ENCODE results near the gene TGIF1. TPM values are rescaled to one million over a fixed set of nuclear protein-coding genes. Genes with fewer than 3 reads are reported as not detected.

Gene TGIF1
- total and polyA plus RNA-seq, 9 of the 15 experiments (the other 6 are each of a cell fraction or from before 2014, with no cell fraction given), result 16.1 to 77.7 (median 44.6) TPM

GRCh38 chr18:3402982-3403451, 47.0 kb upstream of the TGIF1 start (continued):
- peak; percentile 37; the same call in 1 of the 2 replicates for TF ChIP-seq REST (IDR thresholded peaks at IDR 0.05; ENCODE audit: borderline replicate concordance)
- no peak for TF ChIP-seq REST (CRISPR knock-in tag; IDR thresholded peaks at IDR 0.05; ENCODE audit: low read depth)
- TF ChIP-seq DPF2 (IDR thresholded peaks at IDR 0.05), result peak; percentile 24; the same call in 1 of the 2 replicates
- TF ChIP-seq GTF2F1 (IDR thresholded peaks at IDR 0.05; ENCODE audit: low read depth, low read length), result no peak
- TF ChIP-seq ZNF408 (CRISPR knock-in tag; IDR thresholded peaks at IDR 0.05; ENCODE audit: low read depth), result no peak
- TF ChIP-seq CREB5 (CRISPR knock-in tag; IDR thresholded peaks at IDR 0.05), result no peak
- peak; percentile 95 for TF ChIP-seq TOE1 (IDR thresholded peaks at IDR 0.05; ENCODE audit: borderline replicate concordance)
- no peak for TF ChIP-seq TOE1 (CRISPR knock-in tag; IDR thresholded peaks at IDR 0.05; ENCODE audit: borderline replicate concordance, low read depth)
- TF ChIP-seq ETV1 (tag; conservative IDR thresholded peaks at IDR 0.05; ENCODE audit: low read depth), result peak; percentile 83
- peak; percentile 59; the same call in 1 of the 2 replicates for TF ChIP-seq ATF3 (IDR thresholded peaks at IDR 0.05)
- no peak for TF ChIP-seq ATF3 (CRISPR knock-in tag; conservative IDR thresholded peaks at IDR 0.05)
- TF ChIP-seq ESRRA (IDR thresholded peaks at IDR 0.05; ENCODE audit: borderline replicate concordance, low read depth), result peak; percentile 58; the same call in 1 of the 2 replicates
- peak; percentile 78 for TF ChIP-seq ATF7 (IDR thresholded peaks at IDR 0.05)
- TF ChIP-seq TCF7L2 (IDR thresholded peaks at IDR 0.05; ENCODE audit: low read depth, low read length), result no peak
- TF ChIP-seq EP300 (IDR thresholded peaks at IDR 0.05; ENCODE audit: low read length), result peak; percentile 52; the same call in 1 of the 2 replicates
- no peak for TF ChIP-seq ZNF707 (CRISPR knock-in tag; conservative IDR thresholded peaks at IDR 0.05)
- peak; percentile 47 for TF ChIP-seq FOSL1 (tag; conservative IDR thresholded peaks at IDR 0.05)
- TF ChIP-seq GTF2E2 (tag; IDR thresholded peaks at IDR 0.05), result no peak
- peak; percentile 37; the same call in 1 of the 2 replicates for TF ChIP-seq SOX6 (IDR thresholded peaks at IDR 0.05)
- TF ChIP-seq SPI1 (IDR thresholded peaks at IDR 0.05; ENCODE audit: borderline replicate concordance, low read depth, low read length), result no peak

All from K562 (cell line).